ENCODE results near the gene IL17A. TPM values are rescaled to one million over a fixed set of nuclear protein-coding genes. Genes with fewer than 3 reads are reported as not detected.

The IL17A gene
- not detected in 2 replicates for total RNA-seq

DNA sequence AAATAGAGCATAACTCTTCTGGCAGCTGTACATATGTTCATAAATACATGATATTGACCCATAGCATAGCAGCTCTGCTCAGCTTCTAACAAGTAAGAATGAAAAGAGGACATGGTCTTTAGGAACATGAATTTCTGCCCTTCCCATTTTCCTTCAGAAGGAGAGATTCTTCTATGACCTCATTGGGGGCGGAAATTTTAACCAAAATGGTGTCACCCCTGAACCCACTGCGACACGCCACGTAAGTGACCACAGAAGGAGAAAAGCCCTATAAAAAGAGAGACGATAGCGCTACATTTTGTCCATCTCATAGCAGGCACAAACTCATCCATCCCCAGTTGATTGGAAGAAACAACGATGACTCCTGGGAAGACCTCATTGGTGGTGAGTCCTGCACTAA, at the start of gene IL17A:
Gene IL17A (plus strand): TSS at position 301 of the 400 bp plus-strand sequence. CDS start 57 bp downstream, at position 358.

Small RNA genes lying within 50 kb of the gene (small RNA-seq; reads per million reads assigned to genes)
- gene MIR133B (not detected), gene MIR206 (not detected)

Other genes starting within 250 kb of the IL17A start
- gene PKHD1, start 98.8 kb upstream of the IL17A start, total RNA-seq: not detected in 2 replicates
- not detected in 2 replicates for gene IL17F, start 58.1 kb downstream of the IL17A start, total RNA-seq
- 23.5 and 28.9 TPM in 2 replicates for gene MCM3, start 98.4 kb downstream of the IL17A start, total RNA-seq
- gene PAQR8, start 175.8 kb downstream of the IL17A start, total RNA-seq: 5.4 and 5.6 TPM in 2 replicates
- 32.3 and 34.4 TPM in 2 replicates for gene EFHC1, start 234.0 kb downstream of the IL17A start, total RNA-seq